ENCODE measurements around the gene FAM83F.

DNA sequence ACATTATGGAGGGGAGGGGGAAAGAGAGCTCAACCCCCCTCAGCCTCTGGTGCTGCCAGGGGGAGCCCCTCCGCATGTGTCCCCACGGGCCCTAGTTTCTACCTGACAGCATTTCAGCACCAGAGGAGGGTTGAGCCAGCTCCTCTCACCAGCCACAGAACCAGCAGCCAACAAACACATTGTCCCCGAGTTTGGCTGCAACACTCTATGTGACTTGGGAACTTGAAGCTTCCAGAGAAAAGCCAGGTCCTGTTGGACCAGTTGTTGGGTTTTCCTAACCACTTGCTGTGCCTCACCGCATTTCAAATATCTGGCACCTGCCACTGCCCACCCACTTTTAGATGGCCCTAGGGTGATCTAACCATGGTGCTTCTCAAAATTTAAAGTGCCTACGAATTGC, 21.1 kb upstream of the FAM83F start:
- TF ChIP-seq, protein P1, sequence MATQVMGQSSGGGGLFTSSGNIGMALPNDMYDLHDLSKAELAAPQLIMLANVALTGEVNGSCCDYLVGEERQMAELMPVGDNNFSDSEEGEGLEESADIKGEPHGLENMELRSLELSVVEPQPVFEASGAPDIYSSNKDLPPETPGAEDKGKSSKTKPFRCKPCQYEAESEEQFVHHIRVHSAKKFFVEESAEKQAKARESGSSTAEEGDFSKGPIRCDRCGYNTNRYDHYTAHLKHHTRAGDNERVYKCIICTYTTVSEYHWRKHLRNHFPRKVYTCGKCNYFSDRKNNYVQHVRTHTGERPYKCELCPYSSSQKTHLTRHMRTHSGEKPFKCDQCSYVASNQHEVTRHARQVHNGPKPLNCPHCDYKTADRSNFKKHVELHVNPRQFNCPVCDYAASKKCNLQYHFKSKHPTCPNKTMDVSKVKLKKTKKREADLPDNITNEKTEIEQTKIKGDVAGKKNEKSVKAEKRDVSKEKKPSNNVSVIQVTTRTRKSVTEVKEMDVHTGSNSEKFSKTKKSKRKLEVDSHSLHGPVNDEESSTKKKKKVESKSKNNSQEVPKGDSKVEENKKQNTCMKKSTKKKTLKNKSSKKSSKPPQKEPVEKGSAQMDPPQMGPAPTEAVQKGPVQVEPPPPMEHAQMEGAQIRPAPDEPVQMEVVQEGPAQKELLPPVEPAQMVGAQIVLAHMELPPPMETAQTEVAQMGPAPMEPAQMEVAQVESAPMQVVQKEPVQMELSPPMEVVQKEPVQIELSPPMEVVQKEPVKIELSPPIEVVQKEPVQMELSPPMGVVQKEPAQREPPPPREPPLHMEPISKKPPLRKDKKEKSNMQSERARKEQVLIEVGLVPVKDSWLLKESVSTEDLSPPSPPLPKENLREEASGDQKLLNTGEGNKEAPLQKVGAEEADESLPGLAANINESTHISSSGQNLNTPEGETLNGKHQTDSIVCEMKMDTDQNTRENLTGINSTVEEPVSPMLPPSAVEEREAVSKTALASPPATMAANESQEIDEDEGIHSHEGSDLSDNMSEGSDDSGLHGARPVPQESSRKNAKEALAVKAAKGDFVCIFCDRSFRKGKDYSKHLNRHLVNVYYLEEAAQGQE (IDR thresholded peaks at IDR 0.05) = no peak
- TF ChIP-seq, protein P2, sequence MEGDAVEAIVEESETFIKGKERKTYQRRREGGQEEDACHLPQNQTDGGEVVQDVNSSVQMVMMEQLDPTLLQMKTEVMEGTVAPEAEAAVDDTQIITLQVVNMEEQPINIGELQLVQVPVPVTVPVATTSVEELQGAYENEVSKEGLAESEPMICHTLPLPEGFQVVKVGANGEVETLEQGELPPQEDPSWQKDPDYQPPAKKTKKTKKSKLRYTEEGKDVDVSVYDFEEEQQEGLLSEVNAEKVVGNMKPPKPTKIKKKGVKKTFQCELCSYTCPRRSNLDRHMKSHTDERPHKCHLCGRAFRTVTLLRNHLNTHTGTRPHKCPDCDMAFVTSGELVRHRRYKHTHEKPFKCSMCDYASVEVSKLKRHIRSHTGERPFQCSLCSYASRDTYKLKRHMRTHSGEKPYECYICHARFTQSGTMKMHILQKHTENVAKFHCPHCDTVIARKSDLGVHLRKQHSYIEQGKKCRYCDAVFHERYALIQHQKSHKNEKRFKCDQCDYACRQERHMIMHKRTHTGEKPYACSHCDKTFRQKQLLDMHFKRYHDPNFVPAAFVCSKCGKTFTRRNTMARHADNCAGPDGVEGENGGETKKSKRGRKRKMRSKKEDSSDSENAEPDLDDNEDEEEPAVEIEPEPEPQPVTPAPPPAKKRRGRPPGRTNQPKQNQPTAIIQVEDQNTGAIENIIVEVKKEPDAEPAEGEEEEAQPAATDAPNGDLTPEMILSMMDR (IDR thresholded peaks at IDR 0.05) = no peak
- TF ChIP-seq POLR2A (IDR thresholded peaks at IDR 0.05; ENCODE audit: low read length) (no peak), BHLHE40 (IDR thresholded peaks at IDR 0.05; ENCODE audit: low read depth, low read length) (no peak)
